CD8-positive, alpha-beta memory T cell (primary cell): ENCODE measurements around the gene S100PBP. TPM values are rescaled to one million over a fixed set of nuclear protein-coding genes. Genes with fewer than 3 reads are reported as not detected.
A peak's percentile ranks its signal among the peaks of the same experiment; 100 is the strongest.

ENCODE experiments used
- CTCF ChIA-PET: fragments of 350-600 bp; sonication (Branson Sonifier 250); formaldehyde crosslinking; loops from one replicate; lab custom pipeline; 2021; ENCODE audit warnings: antibody characterized with exemption; lab: Charles Lee
- POLR2A ChIA-PET: fragments of 350-600 bp; sonication (Branson Sonifier 250); formaldehyde crosslinking; loops from one replicate; lab custom pipeline; 2021; ENCODE audit warnings: antibody characterized with exemption; lab: Charles Lee
- DNase-seq, 5 donors: peaks; one replicate each; pipeline versions ENCODE4 v3.0.0 to v3.0.0-alpha.2; 2020 to 2022; ENCODE audit warnings: mixed read lengths in 1 of 5
- H3K27ac ChIP-seq: one replicate; pipeline ENCODE4 v1.7.0; 2013; ENCODE audit warnings: low read depth, mild to moderate bottlenecking, low read length, moderate library complexity
- H3K27me3 ChIP-seq: 2 replicates; pipeline ENCODE4 v1.7.0; 2013; ENCODE audit warnings: low read length, mild to moderate bottlenecking; ENCODE audit not compliant: insufficient read depth, poor library complexity, severe bottlenecking
- H3K36me3 ChIP-seq: 2 replicates; pipeline ENCODE4 v1.7.0; 2013; ENCODE audit warnings: mild to moderate bottlenecking, low read length, moderate library complexity; ENCODE audit not compliant: insufficient read depth
- H3K4me1 ChIP-seq: 2 replicates; pipeline ENCODE4 v1.7.0; 2013; ENCODE audit warnings: mild to moderate bottlenecking, low read length, moderate library complexity; ENCODE audit not compliant: insufficient read depth
- H3K4me3 ChIP-seq: 2 replicates; pipeline ENCODE4 v1.7.0; 2013; ENCODE audit warnings: mild to moderate bottlenecking, low read length
- H3K9me3 ChIP-seq: 2 replicates; pipeline ENCODE4 v1.7.0; 2013; ENCODE audit warnings: mild to moderate bottlenecking, low read length
- H3K27ac Mint-ChIP-seq, 8 donors: one replicate each; pipeline ENCODE4 v1.8.0; 2020 to 2021; ENCODE audit warnings: mixed read lengths in 8 of 8, mild to moderate bottlenecking in 6 of 8, inconsistent platforms in 3 of 8, moderate library complexity in 3 of 8
- H3K27me3 Mint-ChIP-seq, 2 donors: one replicate each; pipeline ENCODE4 v1.8.0; 2020 to 2021; ENCODE audit warnings: mixed read lengths in 2 of 2, mild to moderate bottlenecking in 1 of 2, moderate library complexity in 1 of 2
- H3K36me3 Mint-ChIP-seq, 3 donors: one replicate each; pipeline ENCODE4 v1.8.0; 2020 to 2021; ENCODE audit warnings: mixed read lengths in 3 of 3, inconsistent platforms in 1 of 3, mild to moderate bottlenecking in 1 of 3
- H3K4me1 Mint-ChIP-seq, 3 donors: one replicate each; pipeline ENCODE4 v1.8.0; 2020 to 2021; ENCODE audit warnings: mixed read lengths in 3 of 3, inconsistent platforms in 1 of 3, mild to moderate bottlenecking in 1 of 3
- H3K4me3 Mint-ChIP-seq, 7 donors: one replicate each; pipeline ENCODE4 v1.8.0; 2020 to 2021; ENCODE audit warnings: mixed read lengths in 7 of 7, mild to moderate bottlenecking in 6 of 7, moderate library complexity in 4 of 7, inconsistent platforms in 2 of 7
- H3K9me3 Mint-ChIP-seq, 5 donors: one replicate each; pipeline ENCODE4 v1.8.0; 2020 to 2022; ENCODE audit warnings: mixed read lengths in 5 of 5, mild to moderate bottlenecking in 3 of 5, moderate library complexity in 2 of 5, inconsistent platforms in 1 of 5
- polyA plus RNA-seq: library from polyadenylated mRNA; unstranded; fragments of 300-500 nt; fragmentation: Illumina TruSeq; gene quantifications from one replicate; pipeline ENCODE4 v1.2.3, GENCODE V29; 2021
- total RNA-seq, 2 experiments: library from RNA; stranded (reverse); gene quantifications; one replicate each; pipeline ENCODE4 v1.2.3, GENCODE V29; 2021

S100PBP gene
- total and polyA plus RNA-seq, 3 experiments from 2014 or later = 17.3 to 30.6 (median 28.6) TPM

- H3K36me3 Mint-ChIP-seq = no peaks in the 10 kb centered on the region
- Histone ChIP-seq H3K36me3 (no peaks in the 10 kb centered on the region), H3K27me3 (peaks cover 31% of the 10 kb centered on the region), H3K4me3 (no peak overlapping the region), H3K4me1 (peaks cover 7% of the 10 kb centered on the region), H3K27ac (no peak overlapping the region), H3K9me3 (no peaks in the 10 kb centered on the region)
- H3K4me1 Mint-ChIP-seq = peaks cover 14 to 20% (median 19%) of the 10 kb centered on the region in 3 donors
- POLR2A ChIA-PET = no interaction called here
- H3K27ac Mint-ChIP-seq = peak overlapping the region in 3 of 8 donors; percentile 24 to 39 (median 24)
- no peak overlapping the region for H3K4me3 Mint-ChIP-seq
- peaks cover 34 to 58% of the 10 kb centered on the region in 2 donors for H3K27me3 Mint-ChIP-seq
- no peak for DNase-seq
- no peaks in the 10 kb centered on the region for H3K9me3 Mint-ChIP-seq
- CTCF ChIA-PET = interaction anchor here (0.7 to 9.5 kb wide), 3 partner anchors 164 to 211 kb away, joined by 3 to 112 read pairs (median 4); no protein-coding TSS in a partner anchor
Measured at GRCh38 chr1:32874860-32875752, 57.7 kb downstream of the S100PBP start.

GRCh38 chr1:32876341-32877210 is 59.1 kb downstream of the S100PBP start:
- Mint-ChIP-seq H3K9me3 (no peaks in the 10 kb centered on the region), H3K36me3 (no peaks in the 10 kb centered on the region), H3K27ac (no peak overlapping the region), H3K27me3 (peaks cover 26 to 59% of the 10 kb centered on the region in 2 donors), H3K4me3 (no peak overlapping the region), H3K4me1 (peaks cover 5 to 11% (median 10%) of the 10 kb centered on the region in 3 donors)
- no peak overlapping the region for H3K27ac ChIP-seq
- H3K36me3 ChIP-seq = no peaks in the 10 kb centered on the region
- DNase-seq = peak in 4 of 5 donors; percentile 41 to 58 (median 46)
- H3K9me3 ChIP-seq = no peaks in the 10 kb centered on the region
- peaks cover 21% of the 10 kb centered on the region for H3K27me3 ChIP-seq
- POLR2A ChIA-PET = interaction anchor here (0.6 kb wide), 1 partner anchor 165 kb away, joined by 3 read pairs; no protein-coding TSS in a partner anchor
- peaks cover under 1% of the 10 kb centered on the region for H3K4me1 ChIP-seq
- CTCF ChIA-PET = interaction anchor here (0.7 to 9.5 kb wide), 10 partner anchors 9 to 180 kb away, joined by 3 to 112 read pairs (median 3); no protein-coding TSS in a partner anchor
- no peak overlapping the region for H3K4me3 ChIP-seq

- no peaks in the 10 kb centered on the region for H3K9me3 Mint-ChIP-seq
- Histone ChIP-seq H3K9me3 (no peaks in the 10 kb centered on the region), H3K4me1 (no peaks in the 10 kb centered on the region), H3K27me3 (peaks cover 13% of the 10 kb centered on the region), H3K27ac (no peak overlapping the region), H3K36me3 (no peaks in the 10 kb centered on the region), H3K4me3 (no peak overlapping the region)
- H3K4me3 Mint-ChIP-seq = no peak overlapping the region
- H3K27me3 Mint-ChIP-seq = peaks cover 21 to 56% of the 10 kb centered on the region in 2 donors
- H3K36me3 Mint-ChIP-seq = no peaks in the 10 kb centered on the region
- CTCF ChIA-PET = interaction anchor here (1.3 to 9.5 kb wide), 3 partner anchors 8 to 166 kb away, joined by 3 to 112 read pairs (median 3); no protein-coding TSS in a partner anchor
- POLR2A ChIA-PET = no interaction called here
- peak in 1 of 5 donors; percentile 8 for DNase-seq
- H3K4me1 Mint-ChIP-seq = peaks cover 3 to 4% (median 4%) of the 10 kb centered on the region in 3 donors
- no peak overlapping the region for H3K27ac Mint-ChIP-seq
Measured at GRCh38 chr1:32877211-32878110, 60.0 kb downstream of the S100PBP start.

GRCh38 chr1:32878183-32878582 is 60.7 kb downstream of the S100PBP start:
- H3K9me3 Mint-ChIP-seq = no peaks in the 10 kb centered on the region
- no peaks in the 10 kb centered on the region for H3K36me3 Mint-ChIP-seq
- Histone ChIP-seq H3K4me3 (no peak overlapping the region), H3K4me1 (no peaks in the 10 kb centered on the region), H3K27ac (no peak overlapping the region), H3K36me3 (no peaks in the 10 kb centered on the region), H3K27me3 (peaks cover 8% of the 10 kb centered on the region), H3K9me3 (no peaks in the 10 kb centered on the region)
- ChIA-PET CTCF (interaction anchor here (1.0 kb wide), 1 partner anchor 166 kb away, joined by 5 read pairs; no protein-coding TSS in a partner anchor), POLR2A (no interaction called here)
- H3K4me1 Mint-ChIP-seq = no peaks in the 10 kb centered on the region
- no peak overlapping the region for H3K4me3 Mint-ChIP-seq
- peaks cover 16 to 52% of the 10 kb centered on the region in 2 donors for H3K27me3 Mint-ChIP-seq
- no peak for DNase-seq
- H3K27ac Mint-ChIP-seq = no peak overlapping the region

- H3K27ac Mint-ChIP-seq = no peak overlapping the region
- DNase-seq = peak in 1 of 5 donors; percentile 31
- Histone ChIP-seq H3K36me3 (no peaks in the 10 kb centered on the region), H3K9me3 (no peaks in the 10 kb centered on the region), H3K27me3 (peaks cover 3% of the 10 kb centered on the region), H3K27ac (no peak overlapping the region), H3K4me3 (no peak overlapping the region), H3K4me1 (no peaks in the 10 kb centered on the region)
- H3K27me3 Mint-ChIP-seq = peaks cover 19 to 54% of the 10 kb centered on the region in 2 donors
- no peaks in the 10 kb centered on the region for H3K36me3 Mint-ChIP-seq
- H3K4me1 Mint-ChIP-seq = no peaks in the 10 kb centered on the region
- CTCF ChIA-PET = interaction anchor here (1.0 kb wide), 1 partner anchor 166 kb away, joined by 5 read pairs; no protein-coding TSS in a partner anchor
- H3K4me3 Mint-ChIP-seq = no peak overlapping the region
- no peaks in the 10 kb centered on the region for H3K9me3 Mint-ChIP-seq
- POLR2A ChIA-PET = no interaction called here
Measured at GRCh38 chr1:32878637-32879041, 61.2 kb downstream of the S100PBP start.

- no peaks in the 10 kb centered on the region for H3K9me3 Mint-ChIP-seq
- no peaks in the 10 kb centered on the region for H3K36me3 Mint-ChIP-seq
- peaks cover 14 to 50% of the 10 kb centered on the region in 2 donors for H3K27me3 Mint-ChIP-seq
- H3K4me1 Mint-ChIP-seq = peaks cover 0 to 9% (median 4%) of the 10 kb centered on the region in 3 donors
- no peaks in the 10 kb centered on the region for H3K36me3 ChIP-seq
- POLR2A ChIA-PET = no interaction called here
- H3K27ac Mint-ChIP-seq = no peak overlapping the region
- H3K27me3 ChIP-seq = peaks cover 7% of the 10 kb centered on the region
- H3K4me3 Mint-ChIP-seq = no peak overlapping the region
- CTCF ChIA-PET = interaction anchor here (3.3 kb wide), 1 partner anchor 169 kb away, joined by 10 read pairs; no protein-coding TSS in a partner anchor
- no peaks in the 10 kb centered on the region for H3K9me3 ChIP-seq
- H3K27ac ChIP-seq = no peak overlapping the region
- DNase-seq = peak in 1 of 5 donors; percentile 26
- no peaks in the 10 kb centered on the region for H3K4me1 ChIP-seq
- no peak overlapping the region for H3K4me3 ChIP-seq
Measured at GRCh38 chr1:32881291-32881690, 63.8 kb downstream of the S100PBP start.
